ENCODE measurements around the gene ITGA6.

The ITGA6 gene

GRCh38 chr2:172473167-172473566 is 45.8 kb downstream of the ITGA6 start:
- TF ChIP-seq CTCF (IDR thresholded peaks at IDR 0.05): no peak

DNA sequence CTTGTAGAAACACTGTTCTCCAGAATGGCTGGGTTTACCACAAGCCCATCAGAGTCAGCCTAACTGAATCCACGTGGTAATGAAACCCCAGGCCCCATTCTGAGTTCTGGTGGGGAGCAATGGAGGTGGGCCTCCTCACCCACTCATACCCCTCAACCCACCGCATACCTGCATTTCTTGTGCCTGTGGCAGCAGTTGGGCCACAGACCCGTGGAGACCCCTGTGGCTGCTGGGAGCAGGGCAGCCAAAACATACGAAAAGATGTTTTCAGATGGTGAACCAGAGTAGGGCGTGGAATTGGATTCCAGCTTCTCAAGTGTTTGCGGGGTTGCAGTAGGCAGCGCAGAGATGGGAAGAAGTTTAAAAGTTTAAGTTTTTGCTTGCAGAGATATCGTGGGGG is 51.0 kb downstream of the ITGA6 start:
- no peak for TF ChIP-seq CTCF (IDR thresholded peaks at IDR 0.05)

GRCh38 chr2:172480301-172481218 is 53.2 kb downstream of the ITGA6 start:
- no peak for TF ChIP-seq CTCF (IDR thresholded peaks at IDR 0.05)

- no peak for TF ChIP-seq CTCF (IDR thresholded peaks at IDR 0.05)
Measured at GRCh38 chr2:172481507-172482262, 54.3 kb downstream of the ITGA6 start.

- peak; percentile 44; the same call in 1 of the 2 replicates for TF ChIP-seq CTCF (IDR thresholded peaks at IDR 0.05)
Measured at GRCh38 chr2:172484253-172484652, 56.9 kb downstream of the ITGA6 start.

DNA sequence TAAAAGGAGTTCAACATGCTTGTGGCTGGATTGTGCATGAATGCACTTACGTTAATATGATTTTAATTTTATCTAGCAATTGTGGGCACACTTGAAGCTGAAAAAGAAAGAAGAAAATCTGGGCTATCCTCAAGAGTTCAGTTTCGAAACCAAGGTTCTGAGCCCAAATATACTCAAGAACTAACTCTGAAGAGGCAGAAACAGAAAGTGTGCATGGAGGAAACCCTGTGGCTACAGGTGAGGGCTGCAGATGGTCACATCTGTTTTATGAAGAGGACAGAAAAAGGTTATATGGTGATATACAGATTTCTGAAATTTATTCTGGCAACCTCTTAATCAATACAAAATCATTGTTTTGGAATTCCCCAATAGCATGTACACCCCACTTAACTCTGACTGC is 57.3 kb downstream of the ITGA6 start:
- TF ChIP-seq CTCF (IDR thresholded peaks at IDR 0.05): no peak

GRCh38 chr2:172488556-172488955 is 61.2 kb downstream of the ITGA6 start:
- no peak for TF ChIP-seq CTCF (IDR thresholded peaks at IDR 0.05)

Data from LNCAP (cell line).